IMR-90 (cell line): ENCODE data around the gene CACNA2D3. TPM values are rescaled to one million over a fixed set of nuclear protein-coding genes. Genes with fewer than 3 reads are reported as not detected.

Experiments used
- ATAC-seq: fragments of 200-7000 bp; cut with Tn5 transposase; 2 replicates; pipeline ENCODE4 v1.9.1; 2020; ENCODE audit warnings: low read depth, mild to moderate bottlenecking, moderate library complexity
- BruUV-seq: library from RNA; stranded (reverse); fragments of 400-500 nt; replicated peaks from 2 replicates; lab custom pipeline; 2021; lab: Mats Ljungman, UMichigan
- CTCF ChIA-PET: fragments of 300-600 bp; formaldehyde crosslinking; extraction: SDS; loops from one replicate; lab custom pipeline; 2021; ENCODE audit warnings: antibody characterized with exemption; lab: Yijun Ruan, JAX
- POLR2A ChIA-PET: fragments of 300-600 bp; sonication (Branson Sonifier 250); formaldehyde crosslinking; loops from one replicate; lab custom pipeline; 2022; ENCODE audit warnings: antibody characterized with exemption; ENCODE audit not compliant: unreplicated experiment; lab: Charles Lee
- DNase-seq: peaks from one replicate; pipeline ENCODE4 v3.0.0; 2013
- H2AFZ ChIP-seq: replicated peaks from 2 replicates; pipeline ENCODE3; 2013; ENCODE audit warnings: low read length, mild to moderate bottlenecking; ENCODE audit not compliant: poor library complexity
- H2AK5ac ChIP-seq: 2 replicates; pipeline ENCODE4 v1.6.1; 2013; ENCODE audit warnings: low read depth, low read length, inconsistent platforms
- H2AK9ac ChIP-seq: replicated peaks from 2 replicates; pipeline ENCODE3; 2013; ENCODE audit warnings: mild to moderate bottlenecking, low read depth, low read length, moderate library complexity; ENCODE audit not compliant: poor library complexity
- H2BK120ac ChIP-seq: 2 replicates; pipeline ENCODE4 v1.6.1; 2013; ENCODE audit warnings: low read depth, low read length, inconsistent platforms
- H2BK15ac ChIP-seq: 3 replicates; pipeline ENCODE4 v1.6.1; 2013; ENCODE audit warnings: low read depth, low read length, inconsistent platforms
- H2BK20ac ChIP-seq: 2 replicates; pipeline ENCODE4 v1.6.1; 2013; ENCODE audit warnings: low read depth, mild to moderate bottlenecking, inconsistent platforms, low read length, moderate library complexity
- H2BK5ac ChIP-seq: 2 replicates; pipeline ENCODE4 v1.6.1; 2013; ENCODE audit warnings: mild to moderate bottlenecking, low read depth, low read length, inconsistent platforms; ENCODE audit not compliant: poor library complexity, severe bottlenecking
- H3K14ac ChIP-seq: replicated peaks from 2 replicates; pipeline ENCODE4 v1.6.1; 2013; ENCODE audit warnings: low read depth, low read length, inconsistent platforms
- H3K18ac ChIP-seq: 2 replicates; pipeline ENCODE4 v1.6.1; 2013; ENCODE audit warnings: low read depth, low read length, control low read depth
- H3K23ac ChIP-seq: 2 replicates; pipeline ENCODE4 v1.6.1; 2013; ENCODE audit warnings: low read depth, low read length, inconsistent platforms
- H3K27ac ChIP-seq: 2 replicates; pipeline ENCODE4 v1.5.1; 2013; ENCODE audit warnings: mild to moderate bottlenecking, control low read depth, low read length; ENCODE audit not compliant: insufficient read depth
- H3K27me3 ChIP-seq: 2 replicates; pipeline ENCODE4 v1.6.1; 2013; ENCODE audit warnings: low read length; ENCODE audit not compliant: control insufficient read depth, insufficient read depth
- H3K36me3 ChIP-seq: 2 replicates; pipeline ENCODE4 v1.6.1; 2013; ENCODE audit warnings: low read length, mixed read lengths; ENCODE audit not compliant: control insufficient read depth, insufficient read depth
- H3K4ac ChIP-seq: 2 replicates; pipeline ENCODE4 v1.6.1; 2013; ENCODE audit warnings: low read depth, low read length, inconsistent platforms
- H3K4me1 ChIP-seq: 2 replicates; pipeline ENCODE4 v1.6.1; 2013; ENCODE audit warnings: low read length, mixed read lengths; ENCODE audit not compliant: control insufficient read depth, insufficient read depth
- H3K4me2 ChIP-seq: 2 replicates; pipeline ENCODE4 v1.6.1; 2013; ENCODE audit warnings: low read depth, mild to moderate bottlenecking, control low read depth, low read length, moderate library complexity
- H3K4me3 ChIP-seq: 2 replicates; pipeline ENCODE4 v1.5.1; 2013; ENCODE audit warnings: low read depth, mild to moderate bottlenecking, control low read depth, low read length, moderate library complexity; ENCODE audit not compliant: insufficient read depth
- H3K56ac ChIP-seq: 2 replicates; pipeline ENCODE4 v1.6.1; 2013; ENCODE audit warnings: low read length, inconsistent platforms; ENCODE audit not compliant: insufficient read depth; ENCODE audit errors: extremely low read depth
- H3K79me1 ChIP-seq, 2 experiments: 2 replicates each; pipeline ENCODE4 v1.6.1; 2013; ENCODE audit warnings: low read length in 2 of 2, inconsistent platforms in 1 of 2, low read depth in 1 of 2
- H3K9ac ChIP-seq: 2 replicates; pipeline ENCODE4 v1.6.1; 2013; ENCODE audit warnings: low read depth, low read length, control low read depth
- H3K9me1 ChIP-seq: 2 replicates; pipeline ENCODE4 v1.6.1; 2013; ENCODE audit warnings: low read length, inconsistent platforms; ENCODE audit not compliant: insufficient read depth
- H3K9me3 ChIP-seq: 2 replicates; pipeline ENCODE4 v1.6.1; 2013; ENCODE audit warnings: low read length; ENCODE audit not compliant: control insufficient read depth, insufficient read depth
- H4K20me1 ChIP-seq: 2 replicates; pipeline ENCODE4 v1.6.1; 2013; ENCODE audit warnings: low read length, inconsistent platforms; ENCODE audit not compliant: insufficient read depth
- H4K5ac ChIP-seq: 2 replicates; pipeline ENCODE4 v1.6.1; 2013; ENCODE audit warnings: mild to moderate bottlenecking, low read depth, low read length, control low read depth
- H4K8ac ChIP-seq, 2 experiments: 2 replicates each; pipeline ENCODE4 v1.6.1; 2013; ENCODE audit warnings: low read depth in 2 of 2, low read length in 2 of 2, control low read depth in 1 of 2, inconsistent platforms in 1 of 2
- H4K91ac ChIP-seq: 2 replicates; pipeline ENCODE4 v1.6.1; 2013; ENCODE audit warnings: low read depth, low read length, inconsistent platforms; ENCODE audit not compliant: insufficient read depth
- BHLHE40 ChIP-seq: fragments of 150-350 bp; IDR thresholded peaks from 2 replicates; pipeline ENCODE4 v1.6.1; 2016; ENCODE audit warnings: mild to moderate bottlenecking, low read depth, low read length
- CEBPB ChIP-seq: IDR thresholded peaks from 2 replicates; pipeline ENCODE4 v1.6.1; 2012; ENCODE audit warnings: low read depth, low read length, improper control_type of control experiment
- CHD1 ChIP-seq: IDR thresholded peaks from 2 replicates; pipeline ENCODE4 v1.6.1; 2012; ENCODE audit warnings: low read depth, low read length, improper control_type of control experiment
- CTCF ChIP-seq: conservative IDR thresholded peaks from 2 replicates; pipeline ENCODE4 v1.5.1; 2012; ENCODE audit warnings: mild to moderate bottlenecking, low read depth, low read length, improper control_type of control experiment
- ELK1 ChIP-seq: fragments of 150-350 bp; IDR thresholded peaks from 2 replicates; pipeline ENCODE4 v1.6.1; 2016; ENCODE audit warnings: low read depth, mild to moderate bottlenecking, low read length, moderate library complexity, borderline replicate concordance
- FOS ChIP-seq: fragments of 150-350 bp; IDR thresholded peaks from 2 replicates; pipeline ENCODE4 v1.6.1; 2016; ENCODE audit warnings: low read depth, low read length
- MAFK ChIP-seq: IDR thresholded peaks from 2 replicates; pipeline ENCODE4 v1.6.1; 2012; ENCODE audit warnings: low read depth, low read length, improper control_type of control experiment
- MAZ ChIP-seq: IDR thresholded peaks from 2 replicates; pipeline ENCODE4 v1.6.1; 2012; ENCODE audit warnings: low read depth, mild to moderate bottlenecking, low read length, improper control_type of control experiment, moderate library complexity, borderline replicate concordance
- MXI1 ChIP-seq: IDR thresholded peaks from 2 replicates; pipeline ENCODE4 v1.6.1; 2012; ENCODE audit warnings: low read depth, mild to moderate bottlenecking, low read length, moderate library complexity, borderline replicate concordance
- NFE2L2 ChIP-seq: fragments of 150-350 bp; IDR thresholded peaks from 2 replicates; pipeline ENCODE4 v1.6.1; 2016; ENCODE audit warnings: low read depth, mild to moderate bottlenecking, low read length
- POLR2A ChIP-seq: IDR thresholded peaks from 2 replicates; pipeline ENCODE4 v1.6.1; 2012; ENCODE audit warnings: mild to moderate bottlenecking, low read depth, low read length
- RAD21 ChIP-seq: IDR thresholded peaks from 2 replicates; pipeline ENCODE4 v1.6.1; 2012; ENCODE audit warnings: low read length, improper control_type of control experiment
- RCOR1 ChIP-seq: IDR thresholded peaks from 2 replicates; pipeline ENCODE4 v1.6.1; 2012; ENCODE audit warnings: mild to moderate bottlenecking, low read length, improper control_type of control experiment; ENCODE audit not compliant: insufficient replicate concordance
- RFX5 ChIP-seq: IDR thresholded peaks from 2 replicates; pipeline ENCODE4 v1.8.0; 2012; ENCODE audit warnings: low read depth, mild to moderate bottlenecking, low read length, moderate library complexity
- SMC3 ChIP-seq: fragments of 150-350 bp; IDR thresholded peaks from 2 replicates; pipeline ENCODE4 v1.6.1; 2016; ENCODE audit warnings: low read depth, mild to moderate bottlenecking, antibody characterized with exemption, low read length, moderate library complexity
- USF2 ChIP-seq: fragments of 150-350 bp; IDR thresholded peaks from 2 replicates; pipeline ENCODE4 v1.6.1; 2017; ENCODE audit warnings: mild to moderate bottlenecking, antibody characterized with exemption, low read length, low read depth
- WGBS, 2 experiments: methylation state at CpG; one replicate each; pipeline versions ENCODE4 v1.1.5 to v1.1.7; 2013; ENCODE audit warnings: missing lambda C conversion rate in 2 of 2; ENCODE audit not compliant: insufficient read length in 1 of 2; ENCODE audit errors: extremely low coverage in 2 of 2; 5-methylcytosine and 5-hydroxymethylcytosine counted together
- dilution Hi-C: fragments of 300-500 bp; cut with HindIII; formaldehyde crosslinking; loops from one replicate; pipeline ENCODE4 v1.14.3; 2018; ENCODE audit warnings: low sequenced_read_pairs; ENCODE audit not compliant: unreplicated experiment
- in situ Hi-C: fragments of 300-500 bp; cut with MboI; formaldehyde crosslinking; loops from 3 replicates; pipeline ENCODE4 v1.14.3; 2019; ENCODE audit warnings: low sequenced_read_pairs, inconsistent platforms, mixed read lengths
- intact Hi-C: fragments of 100-400 bp; cut with micrococcal nuclease; formaldehyde crosslinking; loops from 2 replicates; pipeline ENCODE4 v1.10.0; 2022
- polyA plus RNA-seq, 3 experiments: library from polyadenylated mRNA; depleted of rRNA; stranded (reverse); fragments of >200 nt; gene quantifications; 2 replicates each; pipeline ENCODE4 v1.2.3, GENCODE V29; 2012; ENCODE audit warnings: low replicate concordance in 1 of 3
- total RNA-seq: library from RNA; depleted of rRNA; stranded (reverse); fragments of >200 nt; gene quantifications from 2 replicates; pipeline ENCODE4 v1.2.3, GENCODE V29; 2012

CACNA2D3 gene
- total and polyA plus RNA-seq, 2 of the 4 experiments (the other 2 are of a cell fraction), result 0.36 to 0.41 TPM

GRCh38 chr3:54173371-54173770 is 51.0 kb downstream of the CACNA2D3 start:
- Histone ChIP-seq H3K9me1 (no peaks in the 10 kb centered on the region), H4K91ac (no peak overlapping the region), H3K4me1 (no peaks in the 10 kb centered on the region), H2BK20ac (no peak overlapping the region), H3K18ac (no peak overlapping the region), H3K9me3 (peaks cover 16% of the 10 kb centered on the region), H3K4me2 (no peak overlapping the region), H3K79me1 (no peaks in the 10 kb centered on the region), H4K5ac (no peak overlapping the region), H3K27ac (no peak overlapping the region), H2AFZ (no peak overlapping the region), H3K4ac (no peak overlapping the region), H3K23ac (no peak overlapping the region), H3K27me3 (no peaks in the 10 kb centered on the region), H2AK9ac (no peak overlapping the region), H4K20me1 (no peaks in the 10 kb centered on the region), H2AK5ac (no peak overlapping the region), H3K4me3 (no peak overlapping the region), H2BK120ac (no peak overlapping the region), H3K36me3 (no peaks in the 10 kb centered on the region), H4K8ac (no peak overlapping the region), H3K9ac (no peak overlapping the region), H2BK5ac (no peak overlapping the region), H3K14ac (no peak overlapping the region), H2BK15ac (no peak overlapping the region), H3K56ac (no peak overlapping the region)
- POLR2A ChIA-PET, result no interaction called here
- CTCF ChIA-PET, result no interaction called here
- BruUV-seq, result no TSS peak
- in situ Hi-C loops (no loop called here), dilution Hi-C loops (no loop called here), intact Hi-C loops (no loop called here)
- ATAC-seq, result no peak
- DNase-seq, result no peak
- no peak for TF ChIP-seq RCOR1
- no peak for TF ChIP-seq CTCF
- TF ChIP-seq MAZ, result no peak
- TF ChIP-seq FOS, result no peak
- TF ChIP-seq MXI1, result no peak
- no peak for TF ChIP-seq ELK1
- no peak for TF ChIP-seq CHD1
- no peak for TF ChIP-seq MAFK
- no peak for TF ChIP-seq RAD21
- no peak for TF ChIP-seq USF2
- TF ChIP-seq SMC3, result no peak
- no peak for TF ChIP-seq BHLHE40
- TF ChIP-seq RFX5, result no peak
- TF ChIP-seq CEBPB, result no peak
- no peak for TF ChIP-seq NFE2L2
- no peak for TF ChIP-seq POLR2A
- WGBS, 2 experiments, result no CpG with 5 or more reads among the region's 3 CpGs
